Ovary (tissue), 10 donors: ENCODE measurements around the gene CST2. TPM values are rescaled to one million over a fixed set of nuclear protein-coding genes. Genes with fewer than 3 reads are reported as not detected.

Source experiments
- DNase-seq, 5 donors: peaks; one replicate each; pipeline ENCODE4 v3.0.0-alpha.2; 2019 to 2020
- H3K27ac ChIP-seq, 2 donors: fragments of 200-600 bp; one replicate each; pipeline versions ENCODE4 v1.5.1 to v1.8.0; 2019 to 2022
- H3K27me3 ChIP-seq: fragments of 200-600 bp; one replicate; pipeline ENCODE4 v1.8.0; 2022
- H3K36me3 ChIP-seq: fragments of 200-600 bp; sonication (generic); one replicate; pipeline ENCODE4 v1.5.1; 2019
- H3K4me1 ChIP-seq: one replicate; pipeline ENCODE4 v1.8.1; 2013; ENCODE audit warnings: mild to moderate bottlenecking, moderate library complexity; ENCODE audit not compliant: insufficient read depth
- H3K4me3 ChIP-seq: fragments of 200-600 bp; sonication (generic); one replicate; pipeline ENCODE4 v1.5.1; 2017
- H3K9me3 ChIP-seq, 2 donors: fragments of 200-600 bp in 1 of 2; sonication (generic) in 1 of 2; one replicate each; pipeline versions ENCODE4 v1.5.1 to v1.8.1; 2013 to 2019; ENCODE audit warnings: mild to moderate bottlenecking in 1 of 2, moderate library complexity in 1 of 2
- EP300 ChIP-seq: sonication (generic); formaldehyde crosslinking; IDR thresholded peaks from one replicate; pipeline ENCODE4 v1.6.1; 2017; ENCODE audit warnings: antibody characterized with exemption
- POLR2A ChIP-seq: fragments of 450-650 bp; IDR thresholded peaks from one replicate; pipeline ENCODE4 v1.6.1; 2017; ENCODE audit warnings: antibody characterized with exemption, mild to moderate bottlenecking, moderate library complexity
- WGBS, 3 donors: extraction: QIAGEN DNeasy Blood & Tissue Kit in 1 of 3; methylation state at CpG; one replicate each; pipeline versions ENCODE4 v1.1.5 to v1.1.7; 2013 to 2017; 5-methylcytosine and 5-hydroxymethylcytosine counted together
- intact Hi-C, 4 donors: fragments of 100-400 bp; cut with DNase I; formaldehyde crosslinking; loops; one replicate each; pipeline versions ENCODE4 v1.11.0 to v1.15.1; 2022 to 2023
- long read RNA-seq, 3 donors: library from polyadenylated mRNA in 2 of 3; unstranded in 2 of 3; transcript quantifications; one replicate each; pipeline ENCODE4 v2.0.0 and lab custom pipeline, GENCODE V29; 2021 to 2026
- polyA plus RNA-seq, 2 donors: library from polyadenylated mRNA; stranded (reverse); fragments of 200-250 nt in 1 of 2; fragments of 350-450 nt in 1 of 2; fragmentation: Illumina TruSeq in 1 of 2; extraction: RNeasy Lipid Tissue Mini Kit (QIAGEN cat#74804) in 1 of 2; gene quantifications; one replicate each; pipeline ENCODE4 v1.2.3, GENCODE V29; 2013 to 2014
- total RNA-seq, 7 donors: library from RNA; depleted of rRNA in 2 of 7; stranded (reverse); fragments of >200 nt in 2 of 7; fragmentation: NEBNext Ultra II Directional in 3 of 7; extraction: Animal tissue kit (Norgen Biotek cat#: 25700) in 3 of 7; gene quantifications; one replicate each; pipeline versions ENCODE4 v1.1.0 to v1.2.4, GENCODE V29; 2016 to 2023
- TF ChIP-seq, protein P1 (sequence below), 3 donors: fragments of 450-650 bp in 2 of 3; fragments of 200-600 bp in 1 of 3; IDR thresholded peaks; one replicate each; pipeline versions ENCODE4 v1.5.1 to v1.8.0; 2016 to 2022; ENCODE audit warnings: antibody characterized with exemption in 3 of 3, mild to moderate bottlenecking in 1 of 3
- donor health status: DM: no; HTN: no; CAD: no; lungs with moderate emphysema.
- donor health status: DM: no; HTN: no; CAD: no.
- donor health status: Bipolar disorder and iron deficiency.
- donor health status: DM: yes; HTN: yes; CAD: no.
- donor health status: DM: no; HTN: no; CAD: no.
- donor health status: DM: yes; HTN: yes; CAD: no.

The CST2 gene, protein sequence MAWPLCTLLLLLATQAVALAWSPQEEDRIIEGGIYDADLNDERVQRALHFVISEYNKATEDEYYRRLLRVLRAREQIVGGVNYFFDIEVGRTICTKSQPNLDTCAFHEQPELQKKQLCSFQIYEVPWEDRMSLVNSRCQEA
- total RNA-seq (not detected), polyA plus RNA-seq (under 1 TPM in 1 of 2 donors, not detected in 1; 0.28 TPM)
- long read RNA-seq, donor 1: 0 reads
- long read RNA-seq, donor 2: 0 reads
- long read RNA-seq, donor 3, partial matches to known transcripts: 0 of 1 reads
- long read RNA-seq, donor 3, other reads (novel, unspliced or antisense): 1 of 1 reads

DNA sequence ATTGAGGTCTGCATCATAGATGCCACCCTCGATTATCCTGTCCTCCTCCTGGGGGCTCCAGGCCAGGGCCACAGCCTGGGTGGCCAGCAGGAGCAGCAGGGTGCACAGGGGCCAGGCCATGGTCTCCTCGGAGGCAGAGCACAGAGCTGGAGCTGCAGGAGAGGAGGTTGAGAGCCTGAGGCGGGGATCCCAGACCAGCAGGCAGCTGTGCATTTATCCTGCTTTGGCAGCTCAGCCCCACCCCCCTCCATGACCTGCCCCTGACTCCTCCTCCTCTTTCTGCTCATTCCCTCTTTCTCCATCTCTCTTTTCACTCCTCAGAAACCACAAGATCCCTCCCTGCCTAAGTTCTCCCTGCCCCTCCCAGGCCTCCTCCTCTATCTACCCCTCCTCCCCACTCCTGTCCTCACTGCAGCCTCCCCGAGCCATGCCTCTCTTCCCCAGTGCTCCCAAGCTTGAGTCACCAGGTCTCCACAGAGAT, at the start of gene CST2:
Gene CST2, minus strand, starts transcription at position 189 of the 481 bp plus-strand sequence. Its CDS starts 69 bp downstream, at position 120.
- DNase-seq: no peak
- Histone ChIP-seq H3K27ac (no peak within 1 kb of the TSS), H3K36me3 (no peaks in the 10 kb centered on the region), H3K4me1 (no peaks in the 10 kb centered on the region), H3K4me3 (no peak within 1 kb of the TSS), H3K27me3 (no peaks in the 10 kb centered on the region), H3K9me3 (no peaks in the 10 kb centered on the region)
- no peak for TF ChIP-seq POLR2A
- no peak for TF ChIP-seq EP300
- TF ChIP-seq, protein P1, sequence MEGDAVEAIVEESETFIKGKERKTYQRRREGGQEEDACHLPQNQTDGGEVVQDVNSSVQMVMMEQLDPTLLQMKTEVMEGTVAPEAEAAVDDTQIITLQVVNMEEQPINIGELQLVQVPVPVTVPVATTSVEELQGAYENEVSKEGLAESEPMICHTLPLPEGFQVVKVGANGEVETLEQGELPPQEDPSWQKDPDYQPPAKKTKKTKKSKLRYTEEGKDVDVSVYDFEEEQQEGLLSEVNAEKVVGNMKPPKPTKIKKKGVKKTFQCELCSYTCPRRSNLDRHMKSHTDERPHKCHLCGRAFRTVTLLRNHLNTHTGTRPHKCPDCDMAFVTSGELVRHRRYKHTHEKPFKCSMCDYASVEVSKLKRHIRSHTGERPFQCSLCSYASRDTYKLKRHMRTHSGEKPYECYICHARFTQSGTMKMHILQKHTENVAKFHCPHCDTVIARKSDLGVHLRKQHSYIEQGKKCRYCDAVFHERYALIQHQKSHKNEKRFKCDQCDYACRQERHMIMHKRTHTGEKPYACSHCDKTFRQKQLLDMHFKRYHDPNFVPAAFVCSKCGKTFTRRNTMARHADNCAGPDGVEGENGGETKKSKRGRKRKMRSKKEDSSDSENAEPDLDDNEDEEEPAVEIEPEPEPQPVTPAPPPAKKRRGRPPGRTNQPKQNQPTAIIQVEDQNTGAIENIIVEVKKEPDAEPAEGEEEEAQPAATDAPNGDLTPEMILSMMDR (IDR thresholded peaks at IDR 0.05): no peak
- WGBS, 3 donors: 34 to 44% (median 35%) methylated on average over 4 of the region's 4 CpGs
- intact Hi-C loops: no loop called here

DNA sequence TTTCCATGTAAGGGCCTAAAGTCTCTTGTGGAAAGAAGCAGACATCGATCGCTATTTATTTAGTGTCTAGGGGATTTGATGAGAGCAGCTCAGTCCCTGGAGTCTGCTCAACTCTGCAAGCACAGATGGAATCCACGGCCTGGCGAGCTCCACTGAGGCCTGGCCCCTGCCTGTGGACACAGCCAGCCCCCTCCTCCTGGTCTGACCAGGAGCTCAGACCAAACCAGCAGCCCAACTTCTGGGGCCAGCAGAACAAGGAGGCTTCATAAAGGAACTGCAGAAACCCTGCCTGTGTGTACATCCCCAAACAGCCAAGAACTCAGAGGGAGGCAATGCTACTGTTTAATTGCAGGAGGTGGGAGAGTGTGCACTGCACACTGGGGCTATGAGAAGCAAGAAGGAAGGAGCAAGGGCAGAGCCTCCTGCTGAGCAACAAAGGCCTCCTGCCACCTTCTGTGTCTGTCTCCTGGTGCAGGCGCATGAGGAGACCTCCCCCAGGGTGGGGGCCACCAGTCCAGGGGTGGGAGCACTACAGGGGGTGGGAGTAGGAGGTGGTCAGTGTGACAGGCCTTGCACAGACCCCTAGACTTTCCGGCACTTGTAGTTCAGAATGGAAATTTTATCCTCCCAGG, 49.2 kb upstream of the CST2 start:
- Histone ChIP-seq H3K9me3 (no peaks in the 10 kb centered on the region), H3K27ac (no peak overlapping the region), H3K4me1 (no peaks in the 10 kb centered on the region), H3K27me3 (no peaks in the 10 kb centered on the region), H3K36me3 (no peaks in the 10 kb centered on the region), H3K4me3 (no peak overlapping the region)
- DNase-seq: no peak
- no peak for TF ChIP-seq EP300
- TF ChIP-seq, protein P1 (IDR thresholded peaks at IDR 0.05): no peak
- 77 to 85% (median 81%) methylated on average over 6 of the region's 6 CpGs for WGBS, 3 donors
- intact Hi-C loops: no loop called here

DNA sequence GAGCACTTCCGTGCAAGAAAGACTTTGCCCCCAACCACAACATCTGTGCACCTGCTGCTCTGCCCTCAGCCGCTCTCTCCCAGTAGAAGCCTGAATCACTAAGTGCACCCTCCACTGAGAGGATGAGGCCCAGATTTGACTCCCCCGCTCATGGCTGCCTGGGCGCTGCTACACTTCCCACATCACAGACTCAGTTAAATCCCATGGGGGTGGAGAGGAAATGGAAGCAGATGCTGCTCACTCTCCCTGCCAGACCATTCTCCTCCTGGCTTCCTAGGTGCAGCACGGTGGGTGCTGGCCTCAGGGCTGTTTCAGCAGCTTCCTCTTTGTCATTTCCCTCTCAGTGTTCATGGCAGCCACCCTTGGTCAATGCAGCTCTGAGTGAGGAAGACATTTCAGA, 48.2 kb upstream of the CST2 start:
- Histone ChIP-seq H3K27ac (no peak overlapping the region), H3K27me3 (no peaks in the 10 kb centered on the region), H3K9me3 (no peaks in the 10 kb centered on the region), H3K36me3 (no peaks in the 10 kb centered on the region), H3K4me3 (no peak overlapping the region), H3K4me1 (no peaks in the 10 kb centered on the region)
- TF ChIP-seq, protein P1 (IDR thresholded peaks at IDR 0.05): no peak
- TF ChIP-seq EP300: no peak
- no peak for TF ChIP-seq POLR2A
- WGBS, 3 donors: 62 to 73% (median 69%) methylated on average over 5 of the region's 5 CpGs
- intact Hi-C loops: no loop called here
- DNase-seq: no peak

DNA sequence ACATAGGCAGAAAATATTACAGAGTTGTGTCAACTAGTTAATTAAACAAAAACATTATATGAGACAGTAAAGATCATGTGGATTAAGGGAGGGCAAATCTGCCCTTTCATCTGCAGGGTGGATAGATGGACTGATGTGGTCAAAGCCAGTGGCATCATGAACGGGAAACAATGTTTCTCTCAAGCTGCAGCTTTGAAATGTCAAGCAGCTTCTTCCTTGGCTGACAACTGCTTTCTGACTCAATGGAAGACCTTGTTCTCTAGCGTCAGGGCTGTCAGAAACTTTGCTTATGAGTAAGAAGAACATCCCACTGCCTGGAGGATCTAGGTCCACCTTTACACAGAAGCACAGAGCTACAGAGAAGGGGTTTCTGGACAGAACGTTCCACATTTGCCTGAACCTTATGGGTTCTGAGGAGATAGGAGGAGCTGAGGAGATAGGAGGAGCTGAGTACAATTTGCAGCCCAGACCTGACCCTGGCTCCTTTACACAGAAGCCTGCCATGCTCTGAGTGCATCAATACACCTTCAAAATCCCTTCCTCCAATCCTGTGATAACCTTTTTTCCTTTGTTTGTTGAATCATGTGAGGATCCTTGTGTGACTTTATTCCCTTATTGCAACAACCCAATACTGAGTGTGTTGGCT, 47.0 kb upstream of the CST2 start:
- TF ChIP-seq, protein P1 (IDR thresholded peaks at IDR 0.05): no peak
- TF ChIP-seq EP300 (no peak), POLR2A (no peak)
- Histone ChIP-seq H3K36me3 (no peaks in the 10 kb centered on the region), H3K4me1 (no peaks in the 10 kb centered on the region), H3K4me3 (no peak overlapping the region), H3K9me3 (no peaks in the 10 kb centered on the region), H3K27me3 (no peaks in the 10 kb centered on the region), H3K27ac (no peak overlapping the region)
- intact Hi-C loops: no loop called here
- 10 to 17% (median 11%) methylated on average over 3 of the region's 3 CpGs for WGBS, 3 donors
- no peak for DNase-seq
